Esophagus (tissue), 2 donors: Measurements from ENCODE around the gene COX17. TPM values are rescaled to one million over a fixed set of nuclear protein-coding genes. Genes with fewer than 3 reads are reported as not detected.
A peak's percentile ranks its signal among the peaks of the same experiment; 100 is the strongest.

Experiments
- H3K27ac ChIP-seq, 2 donors: one replicate each; pipeline ENCODE4 v1.5.1; 2013; ENCODE audit warnings: low read depth in 2 of 2, mild to moderate bottlenecking in 2 of 2, inconsistent platforms in 1 of 2, low read length in 1 of 2, moderate library complexity in 1 of 2
- H3K27me3 ChIP-seq, 2 donors: one replicate each; pipeline ENCODE4 v1.6.1; 2013; ENCODE audit warnings: low read length in 2 of 2, control low read depth in 1 of 2, mild to moderate bottlenecking in 1 of 2; ENCODE audit not compliant: insufficient read depth in 2 of 2, control insufficient read depth in 1 of 2
- H3K36me3 ChIP-seq, 2 donors: one replicate each; pipeline ENCODE4 v1.6.1; 2013; ENCODE audit warnings: low read length in 1 of 2; ENCODE audit not compliant: control insufficient read depth in 2 of 2, insufficient read depth in 2 of 2
- H3K4me1 ChIP-seq, 2 donors: one replicate each; pipeline ENCODE4 v1.6.1; 2013; ENCODE audit warnings: low read length in 1 of 2; ENCODE audit not compliant: control insufficient read depth in 2 of 2, insufficient read depth in 2 of 2
- H3K4me3 ChIP-seq, 2 donors: one replicate each; pipeline ENCODE4 v1.5.1; 2013; ENCODE audit warnings: low read length in 2 of 2, mild to moderate bottlenecking in 2 of 2, low read depth in 1 of 2, moderate library complexity in 1 of 2
- H3K9me3 ChIP-seq, 2 donors: one replicate each; pipeline ENCODE4 v1.6.1; 2013; ENCODE audit warnings: mild to moderate bottlenecking in 2 of 2, low read depth in 1 of 2, low read length in 1 of 2, moderate library complexity in 1 of 2; ENCODE audit not compliant: control insufficient read depth in 2 of 2, insufficient read depth in 1 of 2
- WGBS, 2 donors: extraction: QIAGEN DNeasy Blood & Tissue Kit; methylation state at CpG; one replicate each; pipeline ENCODE4 v1.1.7; 2013; 5-methylcytosine and 5-hydroxymethylcytosine counted together
- polyA plus RNA-seq, 2 donors: library from polyadenylated mRNA; stranded (reverse); fragments of 200-250 nt; gene quantifications; one replicate each; pipeline ENCODE4 v1.2.3, GENCODE V29; 2013
- donor health status: healthy with polysubstance abuse.
- donor health status: Bipolar disorder and iron deficiency.

The COX17 gene, protein sequence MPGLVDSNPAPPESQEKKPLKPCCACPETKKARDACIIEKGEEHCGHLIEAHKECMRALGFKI
- polyA plus RNA-seq = 100 to 1,000 TPM in 1 of 2 donors, 10 to 100 TPM in 1; 72.7 to 116 TPM

DNA sequence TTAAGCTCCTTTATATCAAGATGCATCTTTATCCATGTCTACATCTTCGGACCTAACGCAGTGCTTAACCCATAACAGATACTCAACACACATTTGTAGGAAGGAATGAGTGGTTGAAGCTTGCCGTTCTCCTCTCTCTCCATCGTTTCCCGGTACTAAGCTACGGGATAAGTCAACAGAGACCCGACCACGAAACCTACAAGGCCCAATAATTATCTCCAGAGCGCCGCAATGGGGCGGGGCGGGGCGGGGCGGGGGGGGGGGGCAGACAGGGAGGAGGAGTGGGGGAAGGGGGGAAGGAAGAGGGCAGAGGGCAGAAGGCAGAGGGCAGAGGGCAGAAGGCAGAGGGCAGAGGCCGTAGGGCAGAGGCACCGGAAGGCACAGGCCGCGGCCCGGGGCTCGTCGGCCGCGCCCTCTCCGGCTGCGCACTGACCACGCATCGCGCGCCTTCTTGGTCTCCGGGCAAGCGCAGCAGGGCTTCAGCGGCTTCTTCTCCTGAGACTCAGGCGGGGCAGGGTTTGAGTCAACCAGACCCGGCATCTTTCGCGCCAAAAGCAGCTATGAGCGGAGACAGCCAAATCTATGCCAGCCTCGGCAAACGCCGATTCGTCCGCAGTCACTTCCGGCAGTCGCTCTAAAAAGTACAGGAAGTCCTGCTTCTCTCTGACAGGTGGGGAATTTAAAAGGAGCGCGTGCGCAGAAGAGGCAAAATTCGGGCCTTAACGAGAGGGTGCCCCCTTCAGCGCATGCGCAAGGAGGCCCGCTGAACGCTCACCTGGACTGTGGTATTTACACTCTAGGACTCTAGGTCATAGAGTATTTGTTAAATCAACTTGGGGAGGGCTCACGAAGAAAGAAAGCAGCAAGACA, at the start of gene COX17:
TSS of gene COX17 (minus strand) at position 636 of the 870 bp plus-strand sequence. CDS start at position 540, 96 bp downstream.
- no peaks in the 10 kb centered on the region for H3K9me3 ChIP-seq
- no peaks in the 10 kb centered on the region for H3K4me1 ChIP-seq
- peak within 1 kb of the TSS; percentile 91 to 93 for H3K27ac ChIP-seq
- peak within 1 kb of the TSS; percentile 71 to 73 for H3K4me3 ChIP-seq
- 0% methylated on average over 53 of the region's 54 CpGs for WGBS, 2 donors
- peaks cover 0 to 5% of the 10 kb centered on the region in 2 donors for H3K36me3 ChIP-seq
- H3K27me3 ChIP-seq = no peaks in the 10 kb centered on the region

DNA sequence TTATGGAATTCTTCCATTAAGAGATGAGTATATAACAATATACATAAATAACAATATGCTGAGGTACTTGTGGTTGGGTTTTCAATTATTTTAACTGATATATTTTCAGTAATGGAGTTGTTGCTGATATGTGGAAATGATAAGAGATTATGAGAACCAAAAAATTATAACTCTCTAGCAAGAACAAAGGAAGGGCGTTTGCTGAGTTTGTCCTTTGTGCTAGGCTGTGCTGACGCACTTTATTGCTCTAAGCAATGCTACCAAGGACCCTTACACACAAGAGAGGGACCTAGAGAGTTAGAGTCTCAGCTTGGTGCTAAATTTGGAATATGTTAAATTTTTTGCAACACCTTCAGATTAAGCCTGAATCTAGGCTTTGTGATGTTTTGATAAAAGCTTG, 49.7 kb upstream of the COX17 start:
- H3K36me3 ChIP-seq = no peaks in the 10 kb centered on the region
- WGBS, 2 donors = 85 to 86% methylated on average over 2 of the region's 2 CpGs

DNA sequence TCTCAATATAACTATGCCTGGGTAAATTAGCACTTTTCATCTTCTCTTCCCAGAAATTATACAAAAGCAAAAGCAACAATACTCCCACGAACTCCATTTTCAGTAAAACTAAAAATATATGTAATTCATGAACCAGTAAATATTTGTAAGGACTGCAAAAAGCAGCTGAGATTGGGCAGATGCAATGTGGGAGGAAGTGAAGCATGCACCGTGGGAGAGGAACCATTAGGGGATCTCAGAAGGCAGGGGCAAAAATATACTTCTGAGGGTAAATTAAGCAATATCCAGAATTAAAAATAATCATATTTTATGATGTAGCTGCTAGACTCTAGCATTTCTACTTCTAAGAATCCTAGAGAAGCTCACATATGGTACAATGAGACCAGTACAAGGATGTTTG, 45.8 kb upstream of the COX17 start:
- Histone ChIP-seq H3K36me3 (no peaks in the 10 kb centered on the region), H3K4me3 (no peak overlapping the region), H3K4me1 (no peaks in the 10 kb centered on the region), H3K9me3 (no peaks in the 10 kb centered on the region), H3K27ac (no peak overlapping the region), H3K27me3 (no peaks in the 10 kb centered on the region)
- WGBS, 2 donors = 53 to 61% methylated on average over 2 of the region's 2 CpGs

More for the DNA sequence above, 49.7 kb upstream of the COX17 start:
- no peaks in the 10 kb centered on the region for H3K9me3 ChIP-seq
- H3K4me3 ChIP-seq = no peak overlapping the region
- no peaks in the 10 kb centered on the region for H3K27me3 ChIP-seq
- no peaks in the 10 kb centered on the region for H3K4me1 ChIP-seq
- no peak overlapping the region for H3K27ac ChIP-seq

DNA sequence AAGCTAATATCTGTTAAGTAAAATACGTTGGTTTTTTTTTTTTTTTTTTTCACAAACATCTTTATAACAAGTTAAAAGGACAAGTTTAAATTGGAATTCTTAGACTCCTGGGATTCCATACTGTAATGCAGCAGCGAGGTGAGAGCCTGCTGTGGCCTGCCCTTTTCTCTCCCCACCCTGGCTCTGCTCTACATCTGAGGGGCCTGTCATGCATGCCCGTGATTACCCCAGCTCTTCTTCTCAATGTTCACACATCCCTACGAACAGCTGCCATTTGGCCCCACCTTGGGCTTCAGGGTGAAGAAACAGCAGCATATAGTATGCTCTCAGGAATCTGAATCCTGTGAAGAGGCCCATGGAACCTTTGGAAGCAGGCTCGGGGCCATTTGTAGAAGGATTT, 40.3 kb upstream of the COX17 start:
- Histone ChIP-seq H3K4me1 (no peaks in the 10 kb centered on the region), H3K9me3 (no peaks in the 10 kb centered on the region), H3K27me3 (no peaks in the 10 kb centered on the region), H3K27ac (no peak overlapping the region), H3K36me3 (no peaks in the 10 kb centered on the region), H3K4me3 (no peak overlapping the region)
- WGBS, 2 donors = 76 to 81% methylated on average over 5 of the region's 5 CpGs

DNA sequence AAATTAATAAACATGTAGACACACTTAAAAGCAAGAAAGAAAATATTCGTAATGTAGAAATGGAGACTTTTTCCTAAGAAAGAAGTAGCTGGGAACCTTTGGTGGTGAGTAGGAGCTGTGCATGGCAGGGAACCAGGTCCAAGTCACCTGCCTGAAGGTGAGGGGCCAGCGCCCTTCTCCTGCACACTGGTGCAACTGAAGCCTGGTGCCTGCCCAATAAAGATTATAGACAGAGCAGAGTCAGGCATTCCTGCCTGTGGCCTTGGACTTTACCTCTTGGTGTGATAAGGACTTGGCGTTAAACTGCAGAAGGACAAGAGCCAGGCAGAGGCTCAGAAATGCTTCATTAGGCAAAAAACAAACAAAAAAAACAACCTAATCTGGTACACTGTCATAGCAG, 39.8 kb upstream of the COX17 start:
- Histone ChIP-seq H3K27ac (no peak overlapping the region), H3K4me3 (no peak overlapping the region), H3K27me3 (no peaks in the 10 kb centered on the region), H3K36me3 (no peaks in the 10 kb centered on the region), H3K4me1 (no peaks in the 10 kb centered on the region), H3K9me3 (no peaks in the 10 kb centered on the region)
- 65 to 94% methylated on average over 3 of the region's 3 CpGs for WGBS, 2 donors

DNA sequence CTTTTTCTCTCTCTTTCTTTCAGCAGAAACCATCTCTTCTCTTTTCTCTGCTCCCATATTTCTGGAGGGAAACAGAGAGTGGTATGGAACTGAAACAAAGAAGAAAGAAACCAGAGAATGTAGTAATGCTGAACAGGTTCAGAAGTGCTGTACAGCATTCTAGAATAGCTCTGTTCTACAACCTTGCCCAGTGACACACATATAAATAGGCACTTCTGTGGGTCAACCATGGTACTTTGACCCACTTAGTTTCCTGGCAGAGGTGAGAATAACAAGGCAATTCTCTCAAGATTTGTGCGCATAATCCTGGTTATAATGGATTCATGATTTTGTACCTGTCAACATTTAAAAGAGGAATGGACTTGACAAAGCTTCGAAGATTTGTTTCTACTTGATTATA, 37.9 kb upstream of the COX17 start:
- Histone ChIP-seq H3K4me3 (no peak overlapping the region), H3K36me3 (no peaks in the 10 kb centered on the region), H3K27me3 (no peaks in the 10 kb centered on the region), H3K27ac (no peak overlapping the region), H3K4me1 (no peaks in the 10 kb centered on the region), H3K9me3 (peaks cover 0 to 3% of the 10 kb centered on the region in 2 donors)
- WGBS, 2 donors = 95 to 96% methylated on average over 2 of the region's 2 CpGs

DNA sequence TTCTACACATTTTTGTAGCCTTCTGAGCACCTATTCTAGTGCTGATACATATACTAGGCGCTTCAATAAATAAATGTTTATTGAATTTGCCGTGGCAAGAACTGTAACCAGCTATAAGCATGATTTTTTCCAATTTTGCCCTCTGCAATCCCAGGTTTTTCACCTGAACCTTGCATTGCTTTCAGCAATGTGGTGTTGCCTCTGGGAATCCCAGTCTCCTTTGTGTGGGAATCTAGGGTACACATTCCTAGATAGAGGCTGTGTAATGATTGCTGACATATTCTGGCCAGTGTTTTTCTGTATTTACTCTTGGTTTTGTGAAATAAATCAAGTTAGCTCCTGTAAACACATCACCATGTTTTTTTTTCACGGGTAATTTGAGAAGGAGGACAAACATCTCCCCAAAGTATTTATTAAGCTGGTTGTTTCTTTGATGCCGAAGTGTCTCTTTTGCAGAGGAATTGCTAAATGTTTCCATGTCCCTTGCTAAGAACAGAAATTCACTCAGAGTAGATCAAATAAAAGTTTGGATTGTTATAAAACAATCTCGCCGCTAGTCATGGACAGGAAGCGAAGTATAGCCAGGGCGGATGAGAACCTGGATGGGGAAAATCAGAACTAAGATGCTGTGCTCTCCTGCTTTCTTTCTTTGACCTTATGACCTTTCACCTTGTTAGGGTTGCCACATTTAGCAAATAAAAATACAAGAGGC, 26.8 kb upstream of the COX17 start:
- Histone ChIP-seq H3K36me3 (no peaks in the 10 kb centered on the region), H3K27me3 (no peaks in the 10 kb centered on the region), H3K4me1 (peaks cover 2 to 3% of the 10 kb centered on the region in 2 donors), H3K4me3 (no peak overlapping the region), H3K9me3 (no peaks in the 10 kb centered on the region), H3K27ac (no peak overlapping the region)
- WGBS, 2 donors = 60 to 67% methylated on average over 8 of the region's 8 CpGs

DNA sequence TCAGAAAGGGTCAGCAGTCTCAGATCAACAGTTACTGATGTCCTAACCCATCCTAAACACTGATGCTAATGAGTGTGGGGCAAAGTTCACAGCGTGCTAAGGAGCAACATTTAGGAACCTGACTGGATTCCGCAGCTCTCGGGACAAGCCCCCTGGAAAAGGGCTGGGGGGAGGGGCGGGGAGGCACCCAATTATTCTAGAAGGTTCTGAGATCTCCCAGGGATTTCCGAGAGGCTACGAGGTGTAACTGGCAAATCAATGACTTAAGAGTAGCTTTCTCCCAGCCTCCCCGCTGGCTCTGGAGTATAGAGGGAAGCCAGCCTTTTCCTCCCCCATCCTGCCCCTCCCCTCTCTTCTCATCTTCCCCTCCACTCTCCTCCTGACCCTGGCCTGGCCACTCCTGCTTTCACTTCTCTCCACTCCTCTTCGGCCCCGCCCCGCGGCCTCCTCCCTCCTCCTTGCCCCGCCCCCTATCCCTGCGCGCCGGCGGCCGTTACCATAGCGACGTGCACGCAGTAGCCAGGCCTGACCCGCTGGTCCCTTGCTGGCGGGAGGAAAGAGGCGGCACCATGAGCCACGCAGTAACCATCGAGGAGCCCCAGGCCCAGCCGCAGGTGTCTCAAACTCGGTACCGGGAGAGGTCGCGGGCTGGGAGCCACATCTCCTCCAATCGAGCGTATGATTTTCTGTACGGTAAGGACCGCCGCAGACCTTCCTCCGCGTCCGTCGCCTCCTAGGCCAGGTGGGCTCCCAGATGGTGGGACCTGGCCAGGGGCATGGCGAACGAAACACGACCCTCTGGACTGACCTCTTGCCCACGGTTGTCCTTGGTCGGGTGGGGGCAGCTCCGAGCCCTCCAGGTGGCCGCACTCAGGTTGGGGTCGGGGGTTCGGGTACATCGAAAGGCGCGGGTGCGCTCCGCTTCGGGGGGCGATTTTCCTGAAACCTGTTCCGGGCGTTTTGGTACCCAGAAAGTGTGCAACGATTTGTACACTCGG, 25.6 kb upstream of the COX17 start, which contains the start of gene CFAP91:
TSS of gene CFAP91 (plus strand) at position 493 of the 998 bp plus-strand sequence. CDS start at position 570, 77 bp downstream.
- 5 to 7% methylated on average over 59 of the region's 59 CpGs for WGBS, 2 donors
- Histone ChIP-seq H3K27ac (no peak within 1 kb of the TSS), H3K4me3 (peak within 1 kb of the TSS; percentile 46 to 50), H3K4me1 (peaks cover 2 to 3% of the 10 kb centered on the region in 2 donors), H3K27me3 (no peaks in the 10 kb centered on the region), H3K36me3 (no peaks in the 10 kb centered on the region), H3K9me3 (no peaks in the 10 kb centered on the region)
